HG03039 (cell line): ENCODE results near the gene CHKA.

ENCODE experiments used
- ATAC-seq: cut with Tn5 transposase; IDR thresholded peaks from one replicate; pipeline ENCODE4 v1.9.1; 2021; ENCODE audit warnings: mild to moderate bottlenecking, moderate library complexity; ENCODE audit not compliant: unreplicated experiment

The CHKA gene

GRCh38 chr11:68015467-68015866 lies 105.7 kb downstream of the CHKA start:
- ATAC-seq, result no peak

- no peak for ATAC-seq
Observed at GRCh38 chr11:68014947-68015447, 106.2 kb downstream of the CHKA start.

- ATAC-seq, result no peak
Observed at GRCh38 chr11:68014157-68014946, 106.8 kb downstream of the CHKA start.

GRCh38 chr11:68013611-68014156 lies 107.5 kb downstream of the CHKA start:
- no peak for ATAC-seq

GRCh38 chr11:68012843-68013610 lies 108.2 kb downstream of the CHKA start:
- ATAC-seq, result no peak

- ATAC-seq, result no peak
Observed at GRCh38 chr11:68012044-68012842, 108.9 kb downstream of the CHKA start.

GRCh38 chr11:68011051-68011943 lies 109.9 kb downstream of the CHKA start:
- no peak for ATAC-seq

GRCh38 chr11:68010090-68011041 lies 110.8 kb downstream of the CHKA start, which contains the start of gene ALDH3B1:
Gene ALDH3B1 (plus strand): TSS chr11:68010327. CDS start chr11:68015298, 4,971 bp downstream.
- no peak for ATAC-seq

- no peak for ATAC-seq
Observed at GRCh38 chr11:68009391-68010089, 111.6 kb downstream of the CHKA start.

- ATAC-seq, result no peak
Observed at GRCh38 chr11:68008381-68009337, 112.5 kb downstream of the CHKA start.

- no peak for ATAC-seq
Observed at GRCh38 chr11:68007498-68008380, 113.4 kb downstream of the CHKA start.

- no peak for ATAC-seq
Observed at GRCh38 chr11:68006606-68007166, 114.5 kb downstream of the CHKA start.

GRCh38 chr11:68004551-68005335 lies 116.4 kb downstream of the CHKA start:
- ATAC-seq, result no peak

- peak; percentile 45 for ATAC-seq
Observed at GRCh38 chr11:68003846-68004550, 117.2 kb downstream of the CHKA start, which contains the start of gene UNC93B1. Gene UNC93B1 (minus strand): TSS chr11:68004097. CDS start chr11:68004043, 54 bp downstream.
